ENCODE results near the gene ZFYVE9. TPM values are rescaled to one million over a fixed set of nuclear protein-coding genes. Genes with fewer than 3 reads are reported as not detected.

Gene ZFYVE9
- total and polyA plus RNA-seq, 2 of the 4 experiments (the other 2 are of a cell fraction), result 8.3 to 28.7 TPM

GRCh38 chr1:52243221-52243987, 101.5 kb downstream of the ZFYVE9 start:
- H3K36me3 ChIP-seq (ENCODE audit: control insufficient read depth, insufficient read depth, low read length), result no peaks in the 10 kb centered on the region
- peaks cover 13 to 15% of the 10 kb centered on the region in 2 experiments for H3K79me1 ChIP-seq (ENCODE audit: low read depth in 1 of 2, low read length in 2 of 2)
- H4K5ac ChIP-seq (ENCODE audit: low read depth, low read length), result no peak overlapping the region
- no peak overlapping the region for H2BK20ac ChIP-seq (ENCODE audit: low read depth, low read length)
- no peak overlapping the region for H3K56ac ChIP-seq (ENCODE audit: extremely low read depth, insufficient read depth, low read length)
- peaks cover 4% of the 10 kb centered on the region; the same call in 1 of the 2 replicates for H3K9me1 ChIP-seq (ENCODE audit: insufficient read depth, low read length)
- H3K9me3 ChIP-seq (ENCODE audit: control insufficient read depth, insufficient read depth, low read length), result no peaks in the 10 kb centered on the region
- ATAC-seq (ENCODE audit: low read depth), result no peak
- H3K4me3 ChIP-seq (ENCODE audit: insufficient read depth, low read depth, low read length), result no peak overlapping the region
- H3K27me3 ChIP-seq (ENCODE audit: control insufficient read depth, insufficient read depth, low read length), result no peaks in the 10 kb centered on the region
- in situ Hi-C loops (cut with MboI; ENCODE audit: low sequenced_read_pairs), result no loop called here
- H3K4me1 ChIP-seq (ENCODE audit: control insufficient read depth, insufficient read depth, low read length), result peaks cover 9% of the 10 kb centered on the region
- no peak overlapping the region for H3K4ac ChIP-seq (ENCODE audit: low read depth, low read length)
- H4K20me1 ChIP-seq (ENCODE audit: insufficient read depth, low read length), result 0 out of 2 replicates have a peak, but pooled peaks cover 5% of the 10 kb centered on the region
- H2AK9ac ChIP-seq (replicated peaks; ENCODE audit: low read depth, low read length, poor library complexity), result no peak overlapping the region
- TF ChIP-seq USF2 (IDR thresholded peaks at IDR 0.05; ENCODE audit: low read depth, low read length) (no peak), RFX5 (IDR thresholded peaks at IDR 0.05; ENCODE audit: low read depth, low read length) (no peak), CTCF (conservative IDR thresholded peaks at IDR 0.05; ENCODE audit: low read depth, low read length) (no peak), CEBPB (IDR thresholded peaks at IDR 0.05; ENCODE audit: low read depth, low read length) (no peak), NFE2L2 (IDR thresholded peaks at IDR 0.05; ENCODE audit: low read depth, low read length) (no peak), CHD1 (IDR thresholded peaks at IDR 0.05; ENCODE audit: low read depth, low read length) (no peak), BHLHE40 (IDR thresholded peaks at IDR 0.05; ENCODE audit: low read depth, low read length) (no peak), MXI1 (IDR thresholded peaks at IDR 0.05; ENCODE audit: borderline replicate concordance, low read depth, low read length) (no peak), POLR2A (IDR thresholded peaks at IDR 0.05; ENCODE audit: low read depth, low read length) (no peak), RAD21 (IDR thresholded peaks at IDR 0.05; ENCODE audit: low read length) (no peak), ELK1 (IDR thresholded peaks at IDR 0.05; ENCODE audit: borderline replicate concordance, low read depth, low read length) (no peak)
- H2AFZ ChIP-seq (replicated peaks; ENCODE audit: low read length, poor library complexity), result no peak overlapping the region
- no peak overlapping the region for H3K23ac ChIP-seq (ENCODE audit: low read depth, low read length)
- BruUV-seq (replicated peaks), result no TSS peak
- H3K27ac ChIP-seq (ENCODE audit: insufficient read depth, low read length), result no peak overlapping the region
- no peak overlapping the region for H2BK5ac ChIP-seq (ENCODE audit: low read depth, low read length, poor library complexity, severe bottlenecking)
- H2BK15ac ChIP-seq (ENCODE audit: low read depth, low read length), result no peak overlapping the region
- dilution Hi-C loops (cut with HindIII; ENCODE audit: low sequenced_read_pairs, unreplicated experiment), result no loop called here
- 100% methylated on average over 1 of the region's 3 CpGs for WGBS, 2 experiments (ENCODE audit: extremely low coverage in 2 of 2, insufficient read length in 1 of 2)
- intact Hi-C loops (cut with micrococcal nuclease), result no loop called here
- no peak overlapping the region for H3K4me2 ChIP-seq (ENCODE audit: low read depth, low read length)
- no peak overlapping the region for H4K91ac ChIP-seq (ENCODE audit: insufficient read depth, low read depth, low read length)
- H2BK120ac ChIP-seq (ENCODE audit: low read depth, low read length), result no peak overlapping the region
- H3K14ac ChIP-seq (replicated peaks; ENCODE audit: low read depth, low read length), result no peak overlapping the region
- DNase-seq, result no peak
- CTCF ChIA-PET, result no interaction called here
- H2AK5ac ChIP-seq (ENCODE audit: low read depth, low read length), result no peak overlapping the region
- POLR2A ChIA-PET (ENCODE audit: unreplicated experiment), result no interaction called here
- no peak overlapping the region for H3K9ac ChIP-seq (ENCODE audit: low read depth, low read length)
- H3K18ac ChIP-seq (ENCODE audit: low read depth, low read length), result no peak overlapping the region
- no peak overlapping the region for H4K8ac ChIP-seq (ENCODE audit: low read depth in 2 of 2, low read length in 2 of 2)

Data from IMR-90 (cell line).